CD4-positive, alpha-beta T cell treated with Interleukin-6 for 4 hours (primary cell): Measurements from ENCODE around the gene PTPN11.
"Not testable (repeated sequence)": the region's sequence is repeated elsewhere in the genome, so short reads cannot be mapped to it uniquely, and the experiment has no call there.

ENCODE experiments used
- DNase-seq: peaks from one replicate; pipeline ENCODE4 v3.0.0-alpha.2; 2020; ENCODE audit warnings: mixed read lengths

Gene PTPN11

DNA sequence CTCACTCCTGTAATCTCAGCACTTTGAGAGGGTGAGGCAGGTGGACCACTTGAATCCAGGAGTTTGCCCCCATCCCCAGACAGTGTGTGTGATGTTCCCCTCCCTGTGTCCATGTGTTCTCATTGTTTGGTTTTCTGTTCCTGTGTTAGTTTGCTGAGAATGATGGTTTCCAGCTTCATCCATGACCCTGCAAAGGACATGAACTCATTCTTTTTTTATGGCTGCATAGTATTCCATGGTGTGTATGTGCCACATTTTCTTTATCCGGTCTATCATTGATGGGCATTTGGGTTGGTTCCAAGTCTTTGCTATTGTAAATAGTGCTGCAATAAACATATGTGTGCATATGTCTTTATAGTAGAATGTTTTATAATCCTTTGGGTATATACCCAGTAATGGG, 38.4 kb downstream of the PTPN11 start:
- DNase-seq: not testable (repeated sequence)

DNA sequence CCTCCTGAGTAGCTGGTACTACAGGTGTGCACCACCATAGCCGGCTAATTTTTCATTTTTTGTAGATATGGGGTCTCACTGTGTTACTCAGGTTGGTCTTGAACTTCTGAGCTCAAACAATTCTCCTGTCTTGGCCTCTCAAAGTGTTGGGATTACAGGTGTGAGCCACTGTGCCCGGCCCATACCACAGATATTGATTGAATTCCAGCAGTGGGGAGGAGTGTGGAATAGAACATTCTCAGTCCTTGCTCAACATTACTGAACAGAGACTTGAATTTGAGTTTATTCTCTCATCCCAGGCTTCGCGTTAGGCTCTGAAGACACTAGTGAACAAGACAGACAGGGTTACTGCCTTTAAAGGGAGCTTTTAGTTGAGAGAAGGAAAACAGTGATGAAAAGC, 39.6 kb downstream of the PTPN11 start:
- no peak for DNase-seq

- no peak for DNase-seq
Observed at GRCh38 chr12:112458751-112459150, 40.0 kb downstream of the PTPN11 start.

- no peak for DNase-seq
Observed at GRCh38 chr12:112463478-112463877, 44.7 kb downstream of the PTPN11 start.

DNA sequence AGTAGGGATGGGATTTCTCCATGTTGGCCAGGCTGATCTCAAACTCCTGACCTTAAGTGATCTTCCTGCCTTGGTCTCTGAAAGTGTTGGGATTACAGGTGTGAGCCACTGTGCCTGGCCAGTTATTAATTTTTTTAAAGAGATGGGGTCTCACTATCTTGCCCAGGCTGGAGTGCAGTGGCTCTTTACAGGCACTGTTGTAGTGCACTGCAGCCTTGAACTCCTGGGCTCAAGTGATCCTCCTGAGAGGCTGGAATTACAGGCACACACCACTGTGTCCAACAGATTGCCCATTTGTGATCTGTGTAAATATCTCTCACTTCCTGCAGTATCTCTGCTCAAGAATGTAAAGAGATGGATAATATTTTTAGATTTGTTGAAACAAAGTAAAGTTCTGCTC, 45.9 kb downstream of the PTPN11 start:
- DNase-seq: no peak

DNA sequence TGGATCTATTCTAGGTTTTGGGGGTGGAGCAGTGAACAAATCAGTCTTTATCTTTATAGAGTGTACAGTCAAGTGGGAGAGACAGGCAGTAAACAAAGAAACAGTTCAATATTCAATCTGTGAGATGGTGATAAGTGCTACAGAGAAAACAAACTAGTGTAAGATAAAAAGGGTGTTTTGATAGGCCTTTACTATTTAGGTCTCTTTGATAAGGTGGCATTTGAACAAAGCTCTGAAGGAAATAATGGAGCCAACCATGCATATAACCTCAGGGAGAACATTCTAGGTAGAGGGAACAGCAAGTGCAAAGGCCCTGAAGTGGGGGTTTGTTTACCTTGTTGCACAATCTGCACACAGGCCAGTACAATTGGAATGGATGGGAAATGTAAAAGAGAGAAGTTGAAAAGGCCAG, 47.3 kb downstream of the PTPN11 start:
- no peak for DNase-seq

DNA sequence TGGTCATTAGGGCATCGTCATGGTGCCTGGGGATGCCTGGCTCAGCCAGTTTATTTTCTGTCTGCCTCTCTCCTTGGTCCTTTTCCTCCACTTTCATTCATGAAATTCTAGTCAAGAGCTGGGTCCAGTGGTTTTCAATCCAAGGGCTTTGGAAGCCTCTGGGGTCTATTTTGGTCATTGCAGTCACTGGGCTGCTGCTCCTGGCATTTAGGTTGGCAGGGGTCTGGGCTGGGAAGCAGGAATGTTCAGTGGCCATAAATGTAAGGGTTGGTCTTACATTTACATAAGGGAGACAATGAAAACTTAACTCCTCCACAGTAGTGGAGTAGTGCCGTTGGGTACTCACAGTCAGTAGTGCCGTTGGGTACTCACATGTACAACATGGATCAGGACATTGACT, 48.1 kb downstream of the PTPN11 start:
- no peak for DNase-seq

DNA sequence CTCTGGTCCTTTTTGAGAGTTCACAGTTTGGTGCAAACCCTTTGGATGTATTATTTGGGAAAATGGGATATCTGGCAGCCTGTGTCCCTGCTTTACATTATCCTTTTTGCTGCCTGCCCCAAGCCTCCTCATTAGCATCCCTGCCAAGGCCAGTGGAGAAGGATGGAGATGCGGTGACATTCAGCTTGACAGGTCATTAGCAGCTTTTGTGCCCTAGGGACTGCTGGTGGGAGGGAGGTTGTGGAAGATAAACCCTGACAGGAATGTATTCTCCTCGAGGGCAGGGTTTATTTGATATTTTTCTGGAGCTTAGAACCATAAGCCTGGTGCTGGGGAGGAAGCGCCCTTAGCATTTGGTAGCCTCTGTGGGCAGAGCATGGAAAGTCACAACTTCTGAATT, 49.3 kb downstream of the PTPN11 start:
- no peak for DNase-seq

DNA sequence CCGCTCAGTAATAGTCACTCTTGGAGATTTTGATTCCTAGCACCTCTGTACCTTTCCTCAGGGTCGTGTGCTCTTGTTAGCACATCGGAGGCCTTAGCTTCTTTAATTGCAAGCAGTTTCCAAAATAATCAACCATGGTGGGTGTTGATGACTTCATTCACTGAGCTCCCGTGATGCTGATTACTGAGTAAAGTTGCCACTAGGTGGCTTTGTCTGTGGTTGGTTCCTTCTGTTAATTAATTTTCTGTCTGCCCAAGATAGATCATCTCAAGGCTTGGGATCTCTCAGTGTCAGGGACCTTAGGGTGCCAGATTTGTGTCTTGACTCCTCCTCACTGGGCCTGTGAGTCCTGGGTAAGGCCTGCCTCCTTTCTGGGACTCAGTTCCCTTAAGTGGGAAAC, 54.3 kb downstream of the PTPN11 start:
- no peak for DNase-seq

DNA sequence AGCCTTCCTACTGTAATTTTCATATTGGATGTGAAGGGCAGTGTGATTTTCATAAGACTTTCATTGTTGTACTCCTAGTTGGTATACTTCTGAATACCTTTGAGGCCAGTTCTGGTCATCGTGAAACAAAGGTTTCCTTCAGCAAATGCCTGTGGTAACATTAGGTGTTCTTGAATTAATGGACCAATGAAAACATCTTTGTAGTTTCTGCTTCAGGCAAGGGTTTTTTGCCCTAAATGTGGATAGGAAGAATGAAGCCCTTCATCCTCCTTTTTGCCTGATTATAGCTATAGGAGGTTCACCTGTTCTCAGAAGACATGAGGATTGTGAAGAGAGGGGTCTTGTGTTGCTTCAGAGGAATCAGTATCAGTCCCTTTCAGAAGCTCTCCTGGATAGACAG, 60.7 kb downstream of the PTPN11 start:
- no peak for DNase-seq

- no peak for DNase-seq
Observed at GRCh38 chr12:112480931-112481330, 62.2 kb downstream of the PTPN11 start.

- DNase-seq: no peak
Observed at GRCh38 chr12:112482733-112483132, 64.0 kb downstream of the PTPN11 start.

DNA sequence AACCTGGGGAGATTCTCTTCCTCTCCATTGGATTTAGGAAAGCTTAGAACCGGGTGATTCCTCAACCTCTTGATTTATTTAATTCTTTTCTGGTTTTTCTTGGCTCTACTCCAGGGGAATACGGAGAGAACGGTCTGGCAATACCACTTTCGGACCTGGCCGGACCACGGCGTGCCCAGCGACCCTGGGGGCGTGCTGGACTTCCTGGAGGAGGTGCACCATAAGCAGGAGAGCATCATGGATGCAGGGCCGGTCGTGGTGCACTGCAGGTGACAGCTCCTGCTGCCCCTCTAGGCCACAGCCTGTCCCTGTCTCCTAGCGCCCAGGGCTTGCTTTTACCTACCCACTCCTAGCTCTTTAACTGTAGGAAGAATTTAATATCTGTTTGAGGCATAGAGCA, 67.6 kb downstream of the PTPN11 start:
- no peak for DNase-seq

- DNase-seq: no peak
Observed at GRCh38 chr12:112488257-112488876, 69.6 kb downstream of the PTPN11 start.

DNA sequence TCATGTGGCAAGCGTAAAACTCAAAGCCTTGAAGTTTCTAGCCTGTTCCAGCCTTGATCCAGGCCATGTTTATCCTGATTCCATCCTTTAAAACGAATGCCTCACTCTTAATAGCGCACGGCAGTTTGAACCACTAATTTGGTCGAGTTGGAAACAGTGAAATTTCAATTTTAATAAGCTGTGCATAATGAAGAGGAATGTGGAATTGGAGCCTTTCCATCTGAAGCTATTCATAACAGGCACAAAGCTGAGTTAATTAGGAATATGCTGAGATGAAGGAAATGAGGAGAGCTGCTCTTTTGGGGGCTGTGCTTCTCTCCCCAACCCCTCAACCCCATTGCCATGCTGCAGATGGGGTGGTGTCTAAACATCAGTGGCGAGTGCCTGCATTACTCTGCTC, 70.7 kb downstream of the PTPN11 start:
- no peak for DNase-seq

DNA sequence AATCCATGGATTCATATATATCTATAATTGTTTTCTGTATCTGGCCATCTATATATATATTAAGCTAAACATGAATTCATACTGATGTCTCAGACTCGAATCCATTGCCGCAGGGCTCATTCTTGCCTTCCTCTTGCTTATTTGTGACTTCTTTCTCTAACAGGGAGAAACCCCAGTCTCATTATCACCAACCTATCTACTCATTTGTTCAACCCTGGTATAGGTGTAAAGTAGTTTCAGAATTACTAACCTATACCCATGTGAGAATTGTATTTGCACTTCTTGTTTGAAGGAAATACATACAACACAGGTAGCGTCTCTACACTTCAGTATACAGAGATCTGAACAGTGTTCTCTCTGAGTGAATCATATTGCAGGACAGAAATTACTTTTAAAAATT, 77.7 kb downstream of the PTPN11 start:
- no peak for DNase-seq

DNA sequence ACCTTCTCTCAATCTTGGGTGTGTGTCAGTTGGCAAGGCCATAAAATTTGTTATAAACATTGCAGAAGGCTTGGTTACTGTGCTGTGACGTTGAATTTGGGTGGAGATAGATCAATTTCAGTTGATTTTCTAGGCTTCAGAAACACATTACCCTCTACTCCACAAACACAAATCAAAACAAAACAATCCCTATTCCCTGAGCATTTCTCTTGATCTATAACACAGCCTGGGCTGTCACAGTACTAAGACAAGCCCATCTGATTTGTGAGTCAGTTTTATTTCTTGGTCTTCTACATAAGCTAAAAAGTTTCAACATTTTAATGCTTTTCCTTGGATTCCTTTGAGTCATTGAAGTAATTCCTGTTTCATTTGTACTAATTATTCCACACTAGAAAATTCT, 79.8 kb downstream of the PTPN11 start:
- no peak for DNase-seq

- no peak for DNase-seq
Observed at GRCh38 chr12:112503512-112503911, 84.8 kb downstream of the PTPN11 start.

DNA sequence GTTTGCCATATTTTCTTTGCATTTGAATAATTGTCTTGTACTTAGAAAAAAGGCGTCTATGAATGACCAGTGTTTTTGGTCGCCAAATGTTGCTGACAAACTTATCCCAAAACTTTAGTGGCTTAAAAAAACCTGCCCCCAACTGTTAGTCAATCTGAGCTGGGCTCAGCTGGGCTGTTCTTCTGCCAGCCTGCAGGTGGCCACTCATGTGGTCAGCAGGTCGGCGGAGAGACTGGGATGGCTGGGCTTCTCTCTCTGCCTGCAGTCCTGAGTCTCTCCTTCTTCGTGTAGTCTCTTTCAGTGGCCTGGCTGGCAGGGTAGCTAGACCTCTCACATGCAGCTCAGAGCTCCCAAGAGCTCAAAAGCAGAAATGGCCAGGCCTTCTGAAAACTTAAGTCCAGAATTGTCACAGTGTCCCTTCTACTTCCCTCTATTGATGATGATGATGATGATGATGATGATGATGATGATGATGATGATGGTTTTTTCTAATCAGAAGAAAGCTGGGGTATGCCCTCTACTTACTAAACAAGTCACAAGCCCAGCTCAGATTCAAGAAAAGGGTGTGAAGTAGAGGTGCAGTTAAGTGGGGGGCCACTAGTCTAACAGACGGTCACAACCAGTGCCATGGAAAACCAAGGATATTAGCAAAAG, 87.9 kb downstream of the PTPN11 start:
- no peak for DNase-seq

- no peak for DNase-seq
Observed at GRCh38 chr12:112513471-112513870, 94.7 kb downstream of the PTPN11 start.

GRCh38 chr12:112514456-112514855, 95.7 kb downstream of the PTPN11 start:
- DNase-seq: no peak

- no peak for DNase-seq
Observed at GRCh38 chr12:112514926-112515642, 96.3 kb downstream of the PTPN11 start.

DNA sequence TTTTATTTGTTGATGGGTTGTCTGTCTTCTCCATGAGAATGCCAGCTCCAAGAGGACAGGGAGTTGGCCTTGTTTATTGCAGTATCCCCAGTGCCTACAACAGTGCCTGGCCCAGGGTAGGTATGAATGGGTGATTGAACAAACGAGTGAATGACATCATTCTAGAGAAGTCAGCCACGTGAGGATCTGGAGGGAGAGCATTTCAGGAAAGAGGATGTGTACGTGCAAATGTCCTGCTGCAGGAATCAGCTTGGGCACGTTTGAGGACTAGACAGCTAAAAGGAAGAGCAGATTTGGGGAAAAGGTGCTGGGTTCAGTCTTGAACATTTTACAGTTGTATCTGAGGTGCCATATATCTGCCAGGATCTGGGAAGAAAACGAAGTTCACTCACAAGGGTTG, 97.1 kb downstream of the PTPN11 start:
- DNase-seq: no peak

- DNase-seq: no peak
Observed at GRCh38 chr12:112517730-112518364, 99.1 kb downstream of the PTPN11 start.
